NCI-H1436 (cell line): Measurements from ENCODE around the gene SPDEF.

Experiments
- DNase-seq: peaks from one replicate; lab custom pipeline; 2025; lab: John Stamatoyannopoulos, UW

SPDEF gene

DNA sequence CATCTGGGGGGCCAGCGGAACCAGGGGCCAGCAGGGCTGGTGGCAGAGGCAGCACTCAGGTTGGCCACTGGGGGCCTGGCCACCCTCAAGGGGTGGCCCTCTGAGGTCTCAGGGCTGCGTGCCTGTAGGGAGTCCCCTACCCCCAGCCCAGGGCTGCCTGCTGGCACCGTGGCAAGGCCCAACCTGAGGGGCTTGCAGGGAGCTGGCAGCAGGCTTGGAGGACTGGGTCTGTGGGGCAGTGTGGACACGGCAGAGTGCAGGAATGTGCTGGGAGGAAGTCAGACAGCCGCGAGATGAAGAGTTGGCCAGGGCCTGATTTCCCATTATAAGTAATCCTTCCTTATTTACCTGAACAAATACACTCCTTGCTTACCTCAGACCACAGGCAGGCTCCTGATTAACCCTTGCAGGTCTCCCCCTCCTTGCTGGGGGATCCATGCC lies at the start of gene SPDEF:
Gene SPDEF, minus strand, starts transcription at position 299 of the 441 bp plus-strand sequence. CDS start 11,874 bp downstream, outside the sequence.
- DNase-seq: no peak

GRCh38 chr6:34603707-34604106 lies 47.6 kb upstream of the SPDEF start:
- DNase-seq: no peak

GRCh38 chr6:34602318-34603111 lies 46.4 kb upstream of the SPDEF start:
- DNase-seq: no peak

DNA sequence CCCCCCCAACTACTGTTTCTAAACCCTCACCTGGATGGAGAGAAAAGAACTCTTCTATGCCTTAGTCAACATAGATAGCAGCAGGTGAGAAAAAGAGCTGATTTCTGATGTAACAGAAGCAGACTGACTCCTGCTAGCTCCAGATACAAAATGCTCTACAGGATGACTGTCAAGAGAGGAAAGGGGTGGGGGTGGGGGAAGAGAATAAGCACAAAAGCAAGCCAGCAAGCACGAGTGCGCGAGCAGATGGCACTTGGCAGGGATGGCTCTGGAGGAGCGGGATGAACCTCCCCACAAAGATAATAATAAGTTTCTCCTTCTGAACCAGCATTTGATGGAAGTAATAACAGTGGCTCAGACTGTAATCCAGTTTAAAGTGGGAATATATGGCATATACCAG lies 45.6 kb upstream of the SPDEF start:
- no peak for DNase-seq

DNA sequence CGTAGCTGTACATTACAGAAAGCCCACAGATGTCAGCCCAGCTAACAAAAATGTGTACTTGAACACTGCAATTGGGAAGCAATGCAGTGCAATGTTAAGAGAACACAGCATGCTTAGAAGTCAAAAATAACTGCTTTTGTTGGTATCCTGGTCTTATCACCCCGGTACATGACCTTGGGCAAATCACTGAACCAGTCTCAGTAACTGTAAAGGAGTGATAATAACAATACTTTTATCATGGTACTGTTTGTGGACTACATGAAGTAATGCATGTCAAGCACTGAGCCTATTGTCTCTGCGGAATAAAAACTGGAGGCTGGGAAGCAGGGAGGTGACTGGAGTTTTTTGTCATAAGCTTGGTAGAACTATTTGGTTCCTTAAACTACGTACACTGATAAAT lies 44.7 kb upstream of the SPDEF start:
- no peak for DNase-seq

DNA sequence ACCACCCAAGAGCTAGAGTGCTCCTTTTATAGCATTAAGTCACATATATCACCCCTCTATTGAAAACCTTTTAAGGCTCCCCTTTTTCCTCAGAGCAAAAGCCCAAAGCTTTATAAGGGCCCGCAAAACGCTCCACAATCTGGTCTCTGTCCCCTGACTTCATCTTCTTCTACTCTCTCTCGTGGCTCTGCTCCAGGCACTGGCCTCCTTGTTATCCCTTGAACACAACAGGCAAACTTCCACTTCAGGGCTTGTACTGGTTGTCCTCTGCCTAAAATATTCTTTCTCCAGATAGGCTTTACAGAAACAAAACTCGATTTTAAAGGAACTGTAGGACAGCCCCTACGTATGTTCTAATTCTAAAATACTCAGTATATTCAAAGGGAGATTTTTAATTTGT lies 44.0 kb upstream of the SPDEF start:
- DNase-seq: no peak

- no peak for DNase-seq
These were observed 42.6 kb upstream of the SPDEF start for GRCh38 chr6:34598712-34599111.

GRCh38 chr6:34597605-34598353 lies 41.6 kb upstream of the SPDEF start:
- no peak for DNase-seq

- no peak for DNase-seq
These were observed 40.7 kb upstream of the SPDEF start for GRCh38 chr6:34596798-34597197.

DNA sequence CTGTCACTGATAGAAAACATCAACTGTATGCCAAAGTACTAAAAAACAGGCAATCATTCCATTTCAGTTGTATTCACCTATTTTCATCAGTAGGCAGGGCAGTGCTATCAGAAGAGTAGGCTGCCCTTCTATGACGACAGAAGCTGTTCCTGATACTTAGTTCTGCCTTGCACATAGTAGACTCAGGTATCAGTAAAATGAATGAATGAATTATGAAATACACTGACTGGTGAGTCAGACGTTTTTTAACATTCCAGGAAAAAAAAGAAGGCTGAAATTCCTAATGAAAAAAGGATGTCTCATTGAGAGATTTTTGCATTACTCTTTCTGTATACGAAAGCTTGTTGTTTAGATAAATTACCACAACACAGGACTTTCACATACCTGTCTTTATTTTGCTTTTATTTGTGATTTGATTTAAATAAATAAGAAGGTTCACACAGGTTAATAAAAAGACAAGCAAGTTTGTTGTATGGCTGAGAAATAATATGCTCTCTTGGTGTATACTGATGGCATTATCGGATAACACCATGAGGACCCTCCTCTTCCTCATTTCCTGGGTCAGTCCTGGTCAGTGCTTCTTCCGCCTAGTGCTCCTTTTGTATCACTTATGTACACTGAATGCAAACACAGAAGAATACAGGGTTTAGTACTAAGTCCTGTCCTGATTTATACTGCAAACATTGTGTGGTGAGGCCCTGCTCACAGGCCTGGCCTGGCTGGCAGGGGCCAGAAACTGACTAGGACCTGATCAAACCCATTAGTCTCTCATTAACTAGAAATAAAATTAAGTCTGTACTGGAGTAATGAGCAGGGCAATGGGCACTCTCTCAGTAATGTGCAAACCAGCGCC lies 39.4 kb upstream of the SPDEF start:
- DNase-seq: no peak

- no peak for DNase-seq
These were observed 37.6 kb upstream of the SPDEF start for GRCh38 chr6:34593701-34594100.

- no peak for DNase-seq
These were observed 36.3 kb upstream of the SPDEF start for GRCh38 chr6:34592208-34592952.

- DNase-seq: no peak
These were observed 33.6 kb upstream of the SPDEF start for GRCh38 chr6:34589691-34590090.

GRCh38 chr6:34589140-34589539 lies 33.0 kb upstream of the SPDEF start:
- no peak for DNase-seq

DNA sequence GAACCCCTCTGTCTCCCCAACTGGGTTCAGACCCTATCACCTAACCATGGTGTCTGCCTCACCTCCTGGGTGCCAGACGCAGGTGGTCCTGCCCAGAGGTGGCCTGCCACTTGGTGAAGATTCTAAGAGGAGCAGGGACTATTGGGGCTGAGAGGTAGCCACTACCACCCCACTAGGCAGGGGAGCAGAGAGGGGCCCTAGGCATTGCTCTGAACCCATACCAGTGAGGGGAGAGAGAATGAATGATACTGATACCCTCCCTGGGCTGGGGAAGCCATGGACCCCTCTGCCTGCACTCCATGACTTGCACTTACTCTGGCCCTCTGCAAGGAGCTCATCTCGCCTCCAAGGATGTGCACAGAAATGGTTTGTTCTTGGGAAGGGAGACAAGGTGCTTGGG lies 31.7 kb upstream of the SPDEF start:
- DNase-seq: no peak

DNA sequence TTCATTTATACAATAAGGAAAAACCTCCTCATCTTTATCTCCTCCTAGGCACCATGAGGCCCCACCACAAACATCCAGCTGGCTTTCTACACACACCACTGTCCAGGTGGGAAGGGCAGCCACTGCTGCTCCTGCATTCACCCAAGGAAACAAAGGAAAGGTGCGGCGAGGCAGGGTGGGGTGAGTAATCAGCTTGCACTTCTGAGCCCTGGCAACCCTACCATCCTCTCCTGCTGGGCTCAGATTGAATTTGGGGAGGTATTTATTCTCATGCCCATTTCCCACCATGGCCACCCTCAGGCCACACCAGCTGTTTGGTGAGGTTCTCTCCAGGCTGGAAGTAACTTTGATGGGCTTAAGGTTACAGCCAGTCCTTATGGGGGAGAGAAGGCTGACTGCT lies 31.2 kb upstream of the SPDEF start:
- no peak for DNase-seq

GRCh38 chr6:34586327-34587040 lies 30.4 kb upstream of the SPDEF start:
- no peak for DNase-seq

GRCh38 chr6:34585512-34586061 lies 29.5 kb upstream of the SPDEF start:
- DNase-seq: no peak

DNA sequence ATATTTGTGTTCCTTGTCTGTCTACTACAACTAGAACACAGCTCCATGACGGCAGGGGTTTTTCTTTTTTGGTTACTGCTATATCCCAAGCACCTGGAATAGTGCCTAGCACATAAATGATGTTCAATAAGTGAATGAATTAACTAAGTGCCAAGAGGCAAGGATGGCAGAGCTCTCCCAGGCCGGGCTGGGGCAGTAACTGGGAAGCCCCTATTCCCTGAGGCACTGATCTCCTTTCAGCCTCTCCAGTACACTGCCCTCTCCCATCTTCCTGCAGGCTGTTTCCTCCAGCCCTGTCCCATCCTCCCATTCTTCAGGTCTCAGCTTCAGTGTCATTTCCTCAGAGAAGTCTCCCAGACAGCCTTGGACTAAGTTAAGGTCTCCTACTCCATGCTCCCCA lies 29.0 kb upstream of the SPDEF start:
- DNase-seq: no peak

GRCh38 chr6:34584694-34585093 lies 28.6 kb upstream of the SPDEF start:
- no peak for DNase-seq
